Activated CD8-positive, alpha-beta T cell treated with anti-CD3 and anti-CD28 coated beads for 36 hours (primary cell): ENCODE measurements around the gene KIF6. TPM values are rescaled to one million over a fixed set of nuclear protein-coding genes. Genes with fewer than 3 reads are reported as not detected.

Source experiments
- ATAC-seq: fragments of 200-7000 bp; cut with Tn5 transposase; one replicate; pipeline ENCODE4 v1.10.0; 2021; ENCODE audit warnings: mild to moderate bottlenecking, moderate library complexity
- CTCF ChIA-PET: fragments of 350-600 bp; sonication (Branson Sonifier 250); formaldehyde crosslinking; loops from one replicate; lab custom pipeline; 2021; ENCODE audit warnings: antibody characterized with exemption; lab: Charles Lee
- POLR2A ChIA-PET: fragments of 350-600 bp; sonication (Branson Sonifier 250); formaldehyde crosslinking; loops from one replicate; lab custom pipeline; 2021; ENCODE audit warnings: antibody characterized with exemption; lab: Charles Lee
- DNase-seq: peaks from one replicate; pipeline ENCODE4 v3.0.0-alpha.2; 2020
- H3K27ac Mint-ChIP-seq: one replicate; pipeline ENCODE4 v1.8.0; 2021; ENCODE audit warnings: mild to moderate bottlenecking, mixed read lengths
- H3K27me3 Mint-ChIP-seq: one replicate; pipeline ENCODE4 v1.8.0; 2021; ENCODE audit warnings: mixed read lengths
- H3K36me3 Mint-ChIP-seq: one replicate; pipeline ENCODE4 v1.8.0; 2021; ENCODE audit warnings: low read depth, mixed read lengths
- H3K4me1 Mint-ChIP-seq: one replicate; pipeline ENCODE4 v1.8.0; 2021; ENCODE audit warnings: low read depth, mixed read lengths
- H3K4me3 Mint-ChIP-seq: one replicate; pipeline ENCODE4 v1.8.0; 2021; ENCODE audit warnings: mild to moderate bottlenecking, moderate library complexity, mixed read lengths
- H3K9me3 Mint-ChIP-seq: one replicate; pipeline ENCODE4 v1.8.0; 2021; ENCODE audit warnings: mixed read lengths
- intact Hi-C: fragments of 100-400 bp; cut with micrococcal nuclease; formaldehyde crosslinking; loops from one replicate; pipeline ENCODE4 v1.10.0; 2022
- total RNA-seq, 2 experiments: library from RNA; stranded (reverse); gene quantifications; one replicate each; pipeline ENCODE4 v1.2.3, GENCODE V29; 2021
- TF ChIP-seq, protein P1 (sequence below): fragments of 200-600 bp; IDR thresholded peaks from one replicate; pipeline ENCODE4 v1.8.0; 2022; ENCODE audit warnings: antibody characterized with exemption, mild to moderate bottlenecking

Gene KIF6
- total RNA-seq, 2 experiments from 2014 or later = 0.13 to 0.14 TPM

DNA sequence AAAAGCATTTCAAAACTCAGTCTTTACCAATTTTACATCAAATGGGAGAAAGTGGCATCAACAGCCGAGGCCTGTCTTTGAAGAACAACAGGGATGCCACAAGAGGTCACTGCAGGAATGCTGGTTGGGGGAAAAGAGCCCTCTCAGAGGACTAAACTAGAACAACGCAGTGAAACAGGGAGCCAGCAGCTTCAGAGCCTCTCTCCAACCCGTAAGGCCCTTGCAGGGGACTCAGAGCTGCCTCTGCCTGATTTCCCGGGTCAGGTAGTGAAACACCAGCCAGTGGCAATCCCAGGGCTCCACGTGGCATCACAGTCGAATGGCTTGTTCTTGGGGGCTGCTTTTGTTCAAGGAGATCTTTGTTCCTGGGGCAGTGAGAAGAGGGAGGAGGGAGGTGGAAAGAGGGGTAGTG, 347.7 kb downstream of the KIF6 start:
- TF ChIP-seq, protein P1, sequence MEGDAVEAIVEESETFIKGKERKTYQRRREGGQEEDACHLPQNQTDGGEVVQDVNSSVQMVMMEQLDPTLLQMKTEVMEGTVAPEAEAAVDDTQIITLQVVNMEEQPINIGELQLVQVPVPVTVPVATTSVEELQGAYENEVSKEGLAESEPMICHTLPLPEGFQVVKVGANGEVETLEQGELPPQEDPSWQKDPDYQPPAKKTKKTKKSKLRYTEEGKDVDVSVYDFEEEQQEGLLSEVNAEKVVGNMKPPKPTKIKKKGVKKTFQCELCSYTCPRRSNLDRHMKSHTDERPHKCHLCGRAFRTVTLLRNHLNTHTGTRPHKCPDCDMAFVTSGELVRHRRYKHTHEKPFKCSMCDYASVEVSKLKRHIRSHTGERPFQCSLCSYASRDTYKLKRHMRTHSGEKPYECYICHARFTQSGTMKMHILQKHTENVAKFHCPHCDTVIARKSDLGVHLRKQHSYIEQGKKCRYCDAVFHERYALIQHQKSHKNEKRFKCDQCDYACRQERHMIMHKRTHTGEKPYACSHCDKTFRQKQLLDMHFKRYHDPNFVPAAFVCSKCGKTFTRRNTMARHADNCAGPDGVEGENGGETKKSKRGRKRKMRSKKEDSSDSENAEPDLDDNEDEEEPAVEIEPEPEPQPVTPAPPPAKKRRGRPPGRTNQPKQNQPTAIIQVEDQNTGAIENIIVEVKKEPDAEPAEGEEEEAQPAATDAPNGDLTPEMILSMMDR = no peak
- intact Hi-C loops = no loop called here
- ATAC-seq = no peak
- no peak overlapping the region for H3K27ac Mint-ChIP-seq
- H3K4me3 Mint-ChIP-seq = no peak overlapping the region
- CTCF ChIA-PET = no interaction called here
- DNase-seq = peak; percentile 29
- H3K27me3 Mint-ChIP-seq = peaks cover 9% of the 10 kb centered on the region
- POLR2A ChIA-PET = interaction anchor here (0.6 kb wide), 1 partner anchor 625 kb away, joined by 4 read pairs; no protein-coding TSS in a partner anchor
- H3K9me3 Mint-ChIP-seq = no peaks in the 10 kb centered on the region
- H3K36me3 Mint-ChIP-seq = no peaks in the 10 kb centered on the region
- no peaks in the 10 kb centered on the region for H3K4me1 Mint-ChIP-seq

DNA sequence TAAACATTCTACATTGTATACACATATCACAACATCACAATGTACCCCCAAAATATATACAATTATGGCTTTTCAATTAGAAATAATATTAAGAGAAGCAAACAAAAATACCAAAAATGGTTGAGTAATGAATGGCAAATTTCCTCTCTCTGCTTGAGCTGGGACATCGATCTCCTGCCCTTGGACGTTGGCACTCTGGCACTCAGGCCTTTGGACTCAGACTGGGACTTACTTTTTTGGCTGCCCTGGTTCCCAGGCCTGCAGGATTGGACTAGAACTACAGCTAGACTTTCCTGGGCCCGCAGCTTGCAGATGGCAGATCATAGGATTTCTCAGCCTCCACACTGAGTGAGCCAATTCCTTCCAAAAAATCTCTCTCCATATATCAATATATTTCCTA, 349.8 kb downstream of the KIF6 start:
- H3K4me1 Mint-ChIP-seq = no peaks in the 10 kb centered on the region
- intact Hi-C loops = no loop called here
- no peaks in the 10 kb centered on the region for H3K36me3 Mint-ChIP-seq
- no peak overlapping the region for H3K27ac Mint-ChIP-seq
- DNase-seq = no peak
- no peaks in the 10 kb centered on the region for H3K9me3 Mint-ChIP-seq
- no peak overlapping the region for H3K4me3 Mint-ChIP-seq
- no peak for ATAC-seq
- POLR2A ChIA-PET = no interaction called here
- CTCF ChIA-PET = no interaction called here
- peaks cover 14% of the 10 kb centered on the region for H3K27me3 Mint-ChIP-seq
- TF ChIP-seq, protein P1 = no peak

DNA sequence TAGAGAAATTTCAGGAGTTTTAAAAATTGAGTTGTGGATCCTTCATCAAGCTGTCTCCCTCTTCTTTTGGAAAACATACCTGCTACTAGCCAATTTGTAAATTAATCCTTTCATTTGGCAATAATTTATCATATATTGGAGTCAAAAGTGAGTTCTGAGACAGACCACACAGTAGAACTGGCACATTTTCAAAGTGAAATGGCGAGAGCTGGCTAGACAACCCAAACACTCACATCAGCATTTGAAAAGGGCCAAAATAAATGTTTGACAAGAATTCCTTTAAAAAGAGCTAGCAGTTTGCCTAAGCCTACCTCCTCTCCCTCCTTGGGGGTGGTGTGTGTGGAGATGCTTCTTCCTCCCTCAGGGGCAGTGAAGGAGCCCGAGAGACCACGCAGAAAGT, 354.8 kb downstream of the KIF6 start:
- Mint-ChIP-seq H3K27ac (no peak overlapping the region), H3K9me3 (no peaks in the 10 kb centered on the region), H3K27me3 (peaks cover 9% of the 10 kb centered on the region), H3K4me1 (no peaks in the 10 kb centered on the region), H3K4me3 (no peak overlapping the region), H3K36me3 (no peaks in the 10 kb centered on the region)
- TF ChIP-seq, protein P1 = no peak
- DNase-seq = no peak
- no peak for ATAC-seq
- intact Hi-C loops = no loop called here
- POLR2A ChIA-PET = no interaction called here
- CTCF ChIA-PET = interaction anchor here (1.9 kb wide), 1 partner anchor 9 kb away, joined by 7 read pairs; no protein-coding TSS in a partner anchor

DNA sequence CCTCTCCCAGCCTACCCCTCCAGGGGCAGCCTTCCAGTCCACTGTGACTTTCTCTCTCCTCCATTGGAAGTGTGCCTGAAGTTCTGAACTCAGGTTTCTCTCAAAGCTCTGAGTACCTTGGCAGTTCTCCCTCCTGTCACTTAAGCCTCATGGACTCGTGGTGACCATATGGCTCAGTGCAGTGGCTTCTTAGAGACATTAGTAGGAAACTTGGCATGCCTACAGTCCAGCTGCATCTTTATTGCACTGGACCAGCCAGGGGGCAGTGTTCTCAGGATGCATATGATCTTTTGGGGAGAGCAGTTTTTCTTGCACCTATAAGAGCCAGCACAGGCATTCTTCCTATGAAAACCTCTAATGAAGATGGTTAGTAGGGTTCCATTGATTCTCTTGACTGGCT, 355.2 kb downstream of the KIF6 start:
- H3K27ac Mint-ChIP-seq = no peak overlapping the region
- intact Hi-C loops = no loop called here
- CTCF ChIA-PET = interaction anchor here (1.9 kb wide), 1 partner anchor 8 kb away, joined by 7 read pairs; no protein-coding TSS in a partner anchor
- no peaks in the 10 kb centered on the region for H3K9me3 Mint-ChIP-seq
- H3K4me1 Mint-ChIP-seq = no peaks in the 10 kb centered on the region
- no peak for ATAC-seq
- TF ChIP-seq, protein P1 = no peak
- H3K4me3 Mint-ChIP-seq = no peak overlapping the region
- H3K36me3 Mint-ChIP-seq = no peaks in the 10 kb centered on the region
- POLR2A ChIA-PET = no interaction called here
- peaks cover 8% of the 10 kb centered on the region for H3K27me3 Mint-ChIP-seq
- DNase-seq = no peak

DNA sequence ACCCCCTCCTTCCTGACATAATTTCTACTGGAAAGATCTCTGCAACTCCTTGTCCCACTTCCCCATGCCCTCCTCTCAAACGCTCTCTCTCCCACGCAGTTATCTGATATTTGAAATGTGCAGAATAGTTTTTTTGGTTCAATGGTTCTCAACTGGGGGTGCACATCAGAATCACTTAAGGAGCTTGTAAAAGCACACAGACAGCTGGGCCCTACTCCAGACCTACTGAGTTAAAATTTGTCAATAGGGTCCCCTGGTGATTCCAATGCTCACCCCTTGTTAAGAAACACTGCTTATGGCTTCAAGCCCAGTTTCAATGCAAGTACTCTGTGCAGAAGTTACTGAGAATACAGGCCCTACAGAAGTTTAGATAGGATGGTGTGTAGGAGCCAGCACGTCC, 357.5 kb downstream of the KIF6 start:
- ATAC-seq (no peak), DNase-seq (no peak)
- CTCF ChIA-PET = no interaction called here
- Mint-ChIP-seq H3K27ac (no peak overlapping the region), H3K4me1 (no peaks in the 10 kb centered on the region), H3K27me3 (peaks cover 5% of the 10 kb centered on the region), H3K9me3 (no peaks in the 10 kb centered on the region), H3K36me3 (no peaks in the 10 kb centered on the region), H3K4me3 (no peak overlapping the region)
- TF ChIP-seq, protein P1 = no peak
- intact Hi-C loops = no loop called here
- POLR2A ChIA-PET = no interaction called here
